GM12891 (cell line): ENCODE results near the gene SCN8A.

Experiments
- SPI1 ChIP-seq: IDR thresholded peaks from 2 replicates; pipeline ENCODE4 v1.6.1; 2011; ENCODE audit warnings: low read depth, low read length, control low read depth
- TAF1 ChIP-seq: IDR thresholded peaks from 2 replicates; pipeline ENCODE4 v1.6.1; 2011; ENCODE audit warnings: low read depth, low read length, control low read depth

GRCh38 chr12:51694146-51694545 lies 103.1 kb downstream of the SCN8A start:
- no peak for TF ChIP-seq SPI1
- TF ChIP-seq TAF1: no peak
